Fibroblast of upper back skin (primary cell): ENCODE measurements around the gene EDN2.

Experiments
- DNase-seq: peaks from one replicate; pipeline ENCODE4 v3.0.0-alpha.2; 2013

The EDN2 gene

DNA sequence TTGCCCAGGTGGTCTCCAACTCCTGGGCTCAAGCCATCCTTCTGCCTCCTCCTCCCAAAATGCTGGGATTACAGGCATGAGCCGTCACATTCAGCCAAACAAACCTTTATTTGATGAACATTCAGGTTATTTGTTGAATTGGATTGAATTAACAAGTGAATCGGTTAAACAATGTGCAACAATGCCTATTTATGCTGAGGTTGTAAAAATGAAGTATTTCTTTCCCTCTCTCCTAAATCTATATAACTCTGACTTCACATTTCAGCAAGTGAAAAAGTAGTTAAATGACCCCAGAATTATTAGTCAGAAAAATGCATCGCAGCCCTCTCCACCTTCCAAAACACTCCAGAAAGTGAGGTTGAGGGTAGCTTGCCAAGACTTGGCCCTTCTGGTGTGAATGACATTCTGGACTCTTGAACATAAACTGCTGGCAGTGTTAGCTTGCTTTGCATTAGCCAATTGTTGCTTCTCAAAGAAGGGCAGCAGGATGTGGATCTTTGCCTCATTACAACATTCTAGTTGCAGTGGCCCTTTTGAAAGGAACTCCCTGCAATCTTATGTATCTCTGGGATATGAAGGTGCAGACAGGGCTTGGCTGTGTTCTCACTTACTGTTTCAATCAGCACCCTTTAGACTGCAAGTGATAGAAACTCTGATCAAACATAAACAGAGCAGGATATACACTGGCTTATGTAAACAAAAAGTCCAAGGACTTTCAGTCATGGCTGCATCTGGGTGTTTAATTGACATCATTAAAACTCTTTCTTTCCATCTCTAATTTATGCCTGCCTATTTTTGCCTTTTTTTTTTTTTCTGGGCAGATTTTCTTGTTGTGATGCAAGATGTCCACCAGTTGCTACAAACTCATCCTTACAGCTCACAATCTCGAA lies 22.4 kb downstream of the EDN2 start:
- DNase-seq, result peak; percentile 39

DNA sequence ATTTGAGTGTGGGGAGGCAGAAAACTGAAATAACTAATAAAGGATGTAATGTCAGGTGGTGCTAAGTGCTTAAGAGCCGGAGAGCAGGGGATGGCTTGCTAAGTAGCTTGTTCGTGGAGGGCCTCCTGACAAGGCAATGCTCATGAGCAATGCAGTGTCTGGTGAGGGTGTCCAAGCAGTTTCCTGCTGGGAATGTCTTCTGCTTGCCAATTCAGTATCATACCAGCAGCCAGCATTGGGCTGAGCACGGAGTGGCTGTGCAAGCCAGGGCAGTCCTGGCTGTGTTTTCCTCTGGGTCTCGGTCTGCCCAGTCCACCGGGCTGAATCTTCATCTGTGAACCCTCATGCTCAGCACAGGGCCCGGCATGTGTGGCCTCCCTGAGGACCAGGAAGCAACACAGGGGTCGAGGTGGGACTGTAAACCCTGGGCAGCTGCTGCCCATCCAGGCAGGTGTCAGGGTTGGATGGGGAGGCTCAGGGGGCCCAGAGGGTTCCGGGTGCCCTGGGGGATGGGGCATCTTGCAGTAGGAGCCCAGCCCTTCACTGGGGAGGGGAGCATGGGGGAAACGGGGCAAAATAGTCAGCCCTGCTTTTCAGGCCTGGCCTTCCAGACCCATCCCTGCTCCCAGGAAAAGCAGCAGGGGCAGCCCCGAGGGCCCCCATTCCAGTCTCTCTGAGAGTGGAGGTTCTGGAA lies 27.5 kb downstream of the EDN2 start:
- no peak for DNase-seq

DNA sequence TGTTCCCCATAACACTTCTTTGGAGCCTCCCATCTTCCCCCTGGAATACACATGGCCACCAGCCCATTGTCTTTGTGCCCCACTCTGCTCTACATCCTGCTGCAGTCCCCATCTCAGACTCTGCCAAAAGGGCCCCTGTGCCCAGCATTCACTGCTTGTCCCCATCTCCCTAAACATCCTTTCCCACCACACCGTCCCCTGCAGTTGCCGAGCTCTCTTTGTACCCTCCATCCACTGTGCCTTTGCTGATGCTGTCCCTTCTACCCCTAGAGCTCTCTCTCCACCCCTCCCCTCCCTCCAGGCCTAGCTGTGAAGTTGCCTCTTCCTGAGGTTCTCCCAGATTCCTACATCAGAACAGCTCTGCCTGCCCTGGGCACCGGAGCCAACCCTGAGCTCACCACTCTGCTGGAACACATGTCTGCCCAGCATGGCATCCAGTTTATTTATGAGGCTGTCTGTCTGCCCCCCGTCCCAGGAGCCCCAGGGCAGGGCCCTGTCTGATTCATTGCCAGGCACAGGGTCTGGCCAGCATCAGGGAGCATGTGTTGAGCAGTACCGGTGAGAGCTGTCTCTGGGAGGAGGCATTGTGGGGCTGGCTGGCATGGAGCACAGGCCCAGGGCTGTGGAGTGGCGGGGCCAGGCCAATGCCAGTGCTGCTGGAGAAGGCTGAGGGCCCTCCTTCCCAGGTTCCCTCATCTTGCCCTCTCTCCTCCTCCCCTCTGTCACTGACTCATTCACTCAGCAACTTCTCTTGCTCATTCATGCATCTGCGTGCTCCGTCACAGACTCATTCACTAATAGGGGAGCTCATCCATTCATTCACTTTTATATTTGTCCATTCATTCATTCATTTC lies 28.8 kb downstream of the EDN2 start:
- DNase-seq, result peak; percentile 53

GRCh38 chr1:41454406-41454805 lies 30.1 kb downstream of the EDN2 start:
- no peak for DNase-seq

GRCh38 chr1:41452704-41453290 lies 31.7 kb downstream of the EDN2 start:
- no peak for DNase-seq

DNA sequence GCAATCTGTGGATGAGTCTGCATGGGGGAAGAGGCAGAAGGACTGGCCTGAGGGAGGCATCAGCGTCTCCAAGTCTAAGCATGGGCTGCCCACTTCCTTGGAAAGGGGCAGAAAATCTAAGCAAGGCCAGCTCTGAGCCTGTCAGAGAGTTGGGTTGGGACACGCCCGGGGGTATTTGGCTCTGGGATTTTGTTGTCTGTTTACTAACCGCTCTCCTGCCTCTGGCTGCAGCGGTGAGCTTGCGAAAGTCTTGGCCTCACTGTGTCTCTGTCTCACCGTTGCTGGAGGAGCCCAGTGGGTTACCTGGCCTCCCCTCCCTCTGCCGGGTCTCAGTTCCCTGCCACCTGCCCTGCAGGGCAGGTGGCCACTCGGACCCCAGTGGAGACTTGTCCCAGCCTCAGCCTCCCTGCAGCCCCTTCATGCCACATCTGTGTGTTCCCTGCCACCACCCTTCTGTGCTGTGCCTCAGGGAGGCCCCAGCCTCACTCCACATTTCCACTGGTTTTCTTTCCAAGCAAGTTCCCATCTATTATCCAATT lies 33.7 kb downstream of the EDN2 start:
- no peak for DNase-seq

DNA sequence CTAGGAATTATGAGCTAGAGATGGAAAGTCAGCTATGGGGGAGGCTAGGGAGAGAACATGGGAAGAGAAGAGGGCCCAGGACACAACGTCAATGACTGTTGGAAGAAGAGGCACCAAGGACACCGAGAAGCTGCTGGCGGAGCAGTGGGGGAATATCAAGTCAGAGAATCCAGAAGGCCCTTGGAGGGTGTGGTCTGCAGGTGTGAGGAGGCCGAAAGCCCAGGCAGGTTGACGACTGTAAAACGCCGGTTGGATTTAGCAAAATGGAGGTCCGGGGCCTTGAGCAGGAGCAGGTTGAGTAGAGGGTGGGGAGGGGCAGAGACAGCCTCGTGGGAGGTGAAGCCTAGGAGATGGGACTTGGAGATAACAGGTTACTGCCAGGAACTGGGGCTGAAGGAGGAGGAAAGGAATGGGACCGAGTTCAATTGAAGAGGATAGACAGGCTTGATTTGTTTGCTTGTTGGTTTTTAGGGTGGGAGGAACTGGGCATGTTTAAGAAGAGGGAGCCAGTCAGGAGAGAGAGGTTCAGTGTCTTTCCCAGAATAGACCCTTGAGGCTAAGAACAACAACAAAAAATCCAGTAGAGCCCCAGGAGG lies 35.1 kb downstream of the EDN2 start:
- no peak for DNase-seq

DNA sequence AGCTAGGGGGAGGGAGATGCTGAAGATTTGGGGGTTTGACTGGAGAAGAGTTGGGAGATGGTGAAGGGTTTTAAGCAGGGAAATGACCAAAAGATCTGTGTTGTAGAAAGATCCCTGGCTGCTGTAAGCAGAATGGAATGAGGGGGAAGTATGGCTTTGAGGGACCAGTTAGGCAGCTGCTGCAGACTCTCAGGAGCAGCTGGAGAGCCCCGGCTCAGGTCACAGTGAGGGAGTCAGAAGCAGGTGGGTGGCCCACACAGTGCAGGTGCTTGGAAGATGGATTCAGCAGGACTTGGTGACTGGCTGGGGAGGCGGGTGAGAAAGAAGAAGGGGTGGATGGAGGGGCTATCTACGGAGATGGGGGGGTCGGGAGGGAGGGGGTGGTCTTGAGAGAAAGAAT lies 35.7 kb downstream of the EDN2 start:
- DNase-seq, result no peak

DNA sequence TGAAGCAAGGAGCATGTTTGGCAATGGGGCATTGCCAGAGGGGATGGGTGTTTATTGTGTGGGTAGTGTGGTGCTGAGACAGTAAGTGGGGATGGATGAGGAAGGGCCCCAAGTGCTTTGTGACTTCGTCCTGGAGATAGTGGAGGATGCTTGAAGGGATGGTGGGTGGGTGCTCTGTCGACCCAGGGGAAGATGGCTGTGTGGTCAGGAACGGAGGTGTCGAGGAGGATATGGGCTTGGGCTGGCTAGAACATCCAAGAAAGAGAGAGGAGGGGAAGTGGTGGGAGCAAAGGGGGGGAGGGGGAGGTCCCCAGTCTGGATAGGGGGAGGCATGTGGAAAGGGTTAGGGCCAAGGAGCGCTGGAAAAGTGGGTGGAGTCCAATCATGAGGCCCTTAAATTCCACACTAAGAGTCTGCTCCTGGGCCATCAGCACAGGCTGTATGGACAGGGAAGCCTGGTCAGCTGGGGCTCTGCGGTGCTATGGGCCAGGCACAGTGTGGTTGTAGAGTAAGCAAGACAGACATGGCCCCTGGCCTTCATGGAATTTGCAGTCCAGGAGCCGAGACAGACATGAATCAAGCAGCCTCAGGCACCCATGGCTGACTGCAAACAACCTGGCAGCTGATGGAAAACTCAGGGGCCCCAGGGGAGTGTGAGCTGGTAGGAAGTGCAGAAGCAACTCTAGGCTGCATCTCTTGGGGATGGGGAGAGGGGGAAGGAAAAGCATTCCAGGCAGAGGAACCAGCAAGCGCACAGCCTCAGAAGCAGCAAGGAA lies 36.3 kb downstream of the EDN2 start:
- DNase-seq, result peak; percentile 53

DNA sequence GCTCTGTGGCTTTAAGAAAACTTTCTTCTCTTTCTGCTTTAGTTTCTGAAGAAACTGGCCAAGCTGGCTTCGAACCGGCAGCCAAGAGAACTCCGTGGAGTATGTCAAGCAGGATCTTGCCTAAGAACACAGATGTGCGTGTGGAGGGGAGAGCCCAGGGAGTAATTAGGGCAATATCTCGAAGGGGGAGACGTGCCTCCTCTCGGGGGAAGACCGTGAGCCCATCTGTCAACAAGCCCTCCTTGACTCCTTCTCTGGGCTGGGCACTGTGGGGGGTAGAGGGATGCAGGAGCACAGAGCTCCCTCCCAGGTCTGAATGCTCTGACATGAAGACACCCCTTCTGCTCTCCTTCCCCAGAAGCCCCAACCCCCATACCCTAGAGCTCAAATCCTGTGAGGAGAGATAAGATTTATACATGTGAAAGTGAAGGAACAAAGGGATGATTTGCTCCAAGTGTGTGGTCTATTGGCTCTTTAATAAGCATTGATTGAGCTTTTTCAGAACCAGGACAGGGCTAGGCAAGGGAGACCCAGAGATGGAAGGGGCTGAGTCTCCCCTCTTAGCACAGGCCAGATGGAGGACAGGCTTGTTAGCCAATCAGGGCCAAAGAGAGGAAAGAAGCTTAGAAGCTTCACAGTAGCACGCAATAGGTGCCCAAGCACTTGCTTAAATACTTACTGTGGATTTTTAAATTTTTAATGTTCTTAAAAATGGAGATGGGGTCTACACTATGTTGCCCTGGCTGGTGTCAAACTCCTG lies 37.5 kb downstream of the EDN2 start:
- DNase-seq, result no peak

GRCh38 chr1:41444785-41445184 lies 39.7 kb downstream of the EDN2 start:
- DNase-seq, result no peak

DNA sequence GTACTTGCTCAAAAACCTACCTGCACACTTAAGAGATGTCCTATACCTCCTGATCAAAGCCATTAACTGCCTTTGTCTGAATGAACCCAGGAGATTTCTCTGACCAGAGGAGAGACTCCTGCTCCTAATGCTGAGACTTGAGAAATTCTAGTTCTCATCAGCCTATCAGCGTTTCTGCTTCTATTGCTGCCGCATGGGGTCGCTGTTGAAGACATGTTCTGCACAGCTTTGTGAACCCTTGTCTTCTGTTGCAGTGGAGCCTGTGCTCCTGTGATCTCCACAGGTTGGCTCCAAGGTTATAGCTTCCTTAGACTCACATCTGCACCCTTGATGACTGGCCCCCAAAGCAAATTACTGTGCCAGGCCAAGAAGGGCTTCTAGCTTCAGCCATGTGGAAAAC lies 40.2 kb downstream of the EDN2 start:
- no peak for DNase-seq

DNA sequence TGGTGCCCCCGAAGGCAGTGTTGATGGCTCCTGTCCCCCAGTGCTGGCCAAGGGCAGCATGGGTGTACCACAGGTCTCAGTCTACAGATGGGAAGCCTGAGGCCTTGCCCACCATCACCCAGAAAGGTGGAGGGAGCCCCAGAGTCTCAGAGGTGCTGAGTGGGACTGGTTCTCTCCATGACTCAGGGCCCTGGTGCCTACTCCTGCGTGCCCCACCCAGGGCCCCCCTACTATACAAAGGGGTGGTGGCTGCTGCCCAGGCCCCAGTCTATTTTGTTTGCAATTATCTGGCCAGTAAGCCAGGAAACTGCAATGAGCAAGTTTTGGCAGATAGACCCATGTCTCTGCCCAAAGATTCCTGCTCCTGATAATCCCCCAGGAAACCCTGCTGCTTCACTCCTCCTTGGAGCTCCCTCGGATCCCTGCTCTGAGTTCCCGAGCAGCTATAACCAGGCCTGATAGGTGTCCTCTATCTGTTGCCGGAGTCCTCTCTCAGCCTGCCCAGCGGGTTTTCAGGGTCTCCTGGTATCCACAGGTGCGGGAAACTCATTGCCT lies 41.7 kb downstream of the EDN2 start:
- DNase-seq, result no peak

DNA sequence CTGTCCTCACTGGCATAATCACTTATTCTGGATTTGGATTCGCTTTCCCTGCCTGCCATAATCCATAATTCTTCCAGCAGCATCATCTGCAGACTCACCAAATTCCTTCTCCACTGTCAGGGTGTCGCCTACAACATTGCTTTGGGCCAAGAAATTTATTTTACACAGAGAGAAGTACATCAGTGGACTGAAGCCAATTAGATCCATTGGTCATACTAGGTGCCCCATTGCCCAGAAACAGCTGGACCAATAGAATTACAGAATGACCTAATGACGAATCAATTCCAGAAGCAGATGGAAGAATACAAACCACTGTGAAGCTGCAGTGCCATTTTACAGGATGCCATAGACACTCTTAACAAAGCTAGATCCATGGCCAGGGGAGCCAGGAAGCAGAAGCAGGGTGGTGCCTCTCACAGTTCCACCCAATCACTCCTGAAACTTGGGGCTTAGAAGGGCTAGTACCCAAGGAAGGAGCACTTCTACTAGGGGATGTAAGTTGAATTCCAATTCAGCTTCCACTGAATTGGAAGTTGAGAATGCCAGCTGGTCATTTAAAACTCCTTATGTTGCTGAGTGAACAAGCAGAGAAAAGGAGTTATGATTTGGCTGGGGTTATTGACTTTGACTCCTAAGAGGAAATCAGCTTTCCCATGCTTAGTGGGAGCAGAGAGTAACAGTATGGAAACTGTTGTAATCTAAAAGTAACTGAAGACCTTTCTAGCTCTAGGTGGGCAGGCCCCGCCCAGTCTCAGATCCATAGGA lies 44.0 kb downstream of the EDN2 start:
- no peak for DNase-seq

DNA sequence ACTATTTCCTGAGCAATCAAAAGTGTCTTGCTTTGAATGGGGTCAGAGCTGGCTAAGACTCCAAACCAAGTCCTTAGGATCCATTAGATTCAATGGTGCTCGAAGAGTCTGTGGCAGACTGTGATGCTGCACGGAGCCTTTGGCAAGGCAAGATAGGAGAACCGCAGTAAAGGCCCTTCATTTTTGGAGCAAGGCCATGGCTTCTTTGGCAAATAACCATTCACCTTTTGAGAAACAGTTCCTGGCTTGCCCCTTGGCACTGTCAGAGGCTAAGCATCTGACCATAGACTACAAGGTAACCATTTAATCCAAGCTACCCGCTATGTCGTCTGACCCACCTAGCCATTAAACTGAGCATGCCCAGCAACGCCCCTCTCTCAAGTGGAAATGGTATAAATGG lies 45.2 kb downstream of the EDN2 start:
- no peak for DNase-seq

- DNase-seq, result no peak
Measured at GRCh38 chr1:41438711-41439110, 45.8 kb downstream of the EDN2 start.

- no peak for DNase-seq
Measured at GRCh38 chr1:41437011-41437355, 47.5 kb downstream of the EDN2 start.

GRCh38 chr1:41436281-41437010 lies 48.0 kb downstream of the EDN2 start:
- no peak for DNase-seq
